GM20000 (cell line): ENCODE measurements around the gene CAPN11.
"Not testable (repeated sequence)": the region's sequence is repeated elsewhere in the genome, so short reads cannot be mapped to it uniquely, and the experiment has no call there.

Experiments
- DNase-seq: peaks from one replicate; pipeline ENCODE4 v3.0.0; 2012; ENCODE audit warnings: low spot score
- CTCF ChIP-seq: IDR thresholded peaks from 2 replicates; pipeline ENCODE4 v1.5.1; 2012; ENCODE audit warnings: mild to moderate bottlenecking, control low read depth; ENCODE audit errors: extremely low read depth, missing control alignments

Gene CAPN11

GRCh38 chr6:44143731-44144130, 14.9 kb upstream of the CAPN11 start:
- TF ChIP-seq CTCF: no peak
- DNase-seq: no peak

GRCh38 chr6:44144536-44144935, 14.1 kb upstream of the CAPN11 start:
- DNase-seq: not testable (repeated sequence)

GRCh38 chr6:44145839-44146238, 12.8 kb upstream of the CAPN11 start:
- TF ChIP-seq CTCF: no peak
- DNase-seq: no peak

- no peak for DNase-seq
- TF ChIP-seq CTCF: no peak
Measured at GRCh38 chr6:44146685-44147084, 11.9 kb upstream of the CAPN11 start.

GRCh38 chr6:44147256-44147655, 11.4 kb upstream of the CAPN11 start:
- TF ChIP-seq CTCF: no peak
- no peak for DNase-seq

GRCh38 chr6:44148306-44148705, 10.3 kb upstream of the CAPN11 start:
- no peak for DNase-seq

GRCh38 chr6:44149369-44150012, 9.1 kb upstream of the CAPN11 start:
- DNase-seq: no peak
- no peak for TF ChIP-seq CTCF

More at GRCh38 chr6:44148306-44148705, 10.3 kb upstream of the CAPN11 start:
- TF ChIP-seq CTCF: no peak

- no peak for DNase-seq
- TF ChIP-seq CTCF: no peak
Measured at GRCh38 chr6:44150317-44150917, 8.2 kb upstream of the CAPN11 start.
